Fibroblast of skin of abdomen (primary cell): ENCODE measurements around the gene SRCIN1.

Experiments used
- DNase-seq: peaks from one replicate; pipeline ENCODE4 v3.0.0-alpha.2; 2013

SRCIN1 gene

DNA sequence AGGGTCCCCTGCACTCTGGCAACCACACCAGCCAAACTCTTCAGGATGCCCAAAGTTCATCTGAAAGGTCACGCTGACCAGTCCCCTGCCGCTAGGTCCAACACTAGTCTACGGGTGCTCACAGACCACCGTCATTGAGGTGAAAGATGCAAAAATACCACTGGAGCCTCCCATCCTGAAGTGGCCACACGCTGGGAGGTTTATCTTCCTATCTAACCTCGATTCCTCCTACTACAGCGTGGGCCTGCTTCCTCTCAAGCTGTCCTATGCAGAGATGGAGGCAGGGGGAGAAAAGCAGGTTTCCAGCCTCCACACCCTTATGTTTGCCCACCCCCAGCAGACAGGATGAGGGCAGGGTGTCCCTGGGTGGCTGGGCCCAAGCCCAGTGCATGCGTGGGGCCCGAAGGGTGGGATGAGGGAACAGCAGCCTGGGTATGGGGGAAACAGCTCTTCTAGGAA is 6.3 kb downstream of the SRCIN1 start:
- DNase-seq: no peak

- no peak for DNase-seq
These were observed 6.8 kb downstream of the SRCIN1 start for GRCh38 chr17:38598995-38599394.

- DNase-seq: peak; percentile 44
These were observed 7.2 kb downstream of the SRCIN1 start for GRCh38 chr17:38598536-38598935.

- no peak for DNase-seq
These were observed 8.4 kb downstream of the SRCIN1 start for GRCh38 chr17:38597375-38597774.

DNA sequence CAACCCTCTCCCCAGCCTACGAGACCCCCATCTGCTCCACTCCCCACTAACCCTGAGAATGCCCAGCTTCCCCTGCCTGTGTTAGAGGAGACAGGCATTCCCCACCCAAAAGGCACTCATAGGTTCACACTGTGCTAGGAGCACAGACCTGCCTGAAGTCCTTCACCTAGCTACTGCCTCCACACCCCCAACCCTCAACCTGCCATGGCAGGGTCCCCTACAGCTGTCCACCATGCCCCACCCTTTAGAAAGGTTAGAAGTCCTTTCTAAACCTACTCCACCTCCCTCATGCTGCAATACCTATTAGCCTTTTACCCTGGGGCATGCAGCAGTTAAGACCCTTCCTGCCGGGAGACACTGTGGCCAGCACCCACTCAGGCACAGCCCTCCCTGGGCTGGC is 9.1 kb downstream of the SRCIN1 start:
- no peak for DNase-seq

DNA sequence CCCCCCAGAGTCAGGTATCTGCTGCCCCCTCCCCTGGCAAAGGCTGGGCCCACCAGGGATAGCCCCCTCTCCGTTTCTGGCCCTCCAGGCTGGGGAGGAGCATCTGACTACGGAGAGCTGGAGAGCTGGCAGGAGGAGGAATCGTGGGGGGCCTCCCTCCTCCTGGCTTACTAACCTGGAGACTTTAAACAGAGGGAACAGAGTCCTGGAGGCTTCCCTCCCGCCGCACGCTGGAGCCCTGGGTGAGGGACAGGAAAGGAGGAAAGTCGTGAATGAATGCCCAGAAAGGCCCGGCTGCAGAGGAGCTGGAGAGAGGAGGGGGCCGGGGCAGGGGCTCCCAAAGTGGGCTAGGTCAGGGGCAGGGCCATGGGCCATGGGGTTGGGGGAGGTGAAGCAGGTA is 9.9 kb downstream of the SRCIN1 start:
- no peak for DNase-seq

GRCh38 chr17:38594152-38594551 is 11.6 kb downstream of the SRCIN1 start:
- DNase-seq: no peak

GRCh38 chr17:38592487-38592886 is 13.3 kb downstream of the SRCIN1 start:
- DNase-seq: no peak

DNA sequence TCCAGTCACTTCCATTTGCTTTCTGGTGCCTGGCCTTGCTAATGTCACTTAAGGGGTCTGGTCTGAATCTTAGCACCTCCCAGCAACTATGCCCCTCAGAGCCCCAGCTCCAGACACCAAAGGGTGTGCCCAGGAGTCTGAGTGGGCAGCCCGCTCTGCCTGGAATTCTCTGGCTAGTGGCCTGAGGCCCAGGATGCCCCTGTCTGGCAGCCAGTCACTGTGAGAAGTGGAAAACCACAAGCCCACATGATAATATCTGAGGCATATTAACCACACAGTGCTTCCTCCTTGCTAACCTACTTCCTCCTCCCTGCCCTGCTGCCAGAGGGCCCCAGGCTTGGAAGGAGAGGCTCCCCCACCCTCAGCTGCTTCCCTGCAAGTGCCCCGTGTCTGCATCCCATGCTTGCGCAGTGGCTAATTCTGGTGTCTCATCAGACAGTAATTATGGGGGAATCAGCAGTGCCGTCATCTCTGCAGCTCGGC is 14.0 kb downstream of the SRCIN1 start:
- no peak for DNase-seq

- DNase-seq: no peak
These were observed 14.6 kb downstream of the SRCIN1 start for GRCh38 chr17:38590988-38591758.

DNA sequence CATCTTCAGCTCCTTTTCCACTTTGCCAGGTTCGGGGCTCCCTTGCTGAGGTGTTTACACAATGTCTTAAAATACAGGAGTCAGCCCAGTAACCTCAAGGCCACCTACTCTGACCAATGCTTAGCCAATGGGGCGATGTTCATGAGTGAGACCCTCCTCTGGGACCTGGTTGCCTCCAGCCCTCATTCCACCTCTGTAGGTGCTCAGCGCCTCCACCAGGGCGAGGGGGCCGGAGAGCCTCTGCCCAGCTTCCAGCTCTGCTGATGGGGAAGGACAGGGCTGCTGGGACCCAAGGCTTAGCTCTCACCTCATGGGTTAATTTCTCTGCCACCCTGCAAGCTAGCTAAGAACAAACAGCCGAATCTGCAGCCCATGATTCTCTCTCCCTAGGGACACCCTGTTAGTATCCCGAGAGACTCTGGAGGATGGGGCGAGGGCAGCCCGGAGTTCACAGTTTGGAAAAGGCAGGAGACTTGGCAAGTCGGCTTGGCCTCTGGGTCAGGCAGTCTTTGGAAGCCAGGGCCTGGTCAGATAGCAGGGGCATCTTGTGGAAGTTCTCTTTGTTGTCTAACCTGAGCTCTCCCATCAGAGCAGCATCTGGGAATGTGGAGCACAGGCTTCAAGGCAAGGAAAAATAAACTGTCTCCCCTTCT is 16.2 kb downstream of the SRCIN1 start:
- no peak for DNase-seq

DNA sequence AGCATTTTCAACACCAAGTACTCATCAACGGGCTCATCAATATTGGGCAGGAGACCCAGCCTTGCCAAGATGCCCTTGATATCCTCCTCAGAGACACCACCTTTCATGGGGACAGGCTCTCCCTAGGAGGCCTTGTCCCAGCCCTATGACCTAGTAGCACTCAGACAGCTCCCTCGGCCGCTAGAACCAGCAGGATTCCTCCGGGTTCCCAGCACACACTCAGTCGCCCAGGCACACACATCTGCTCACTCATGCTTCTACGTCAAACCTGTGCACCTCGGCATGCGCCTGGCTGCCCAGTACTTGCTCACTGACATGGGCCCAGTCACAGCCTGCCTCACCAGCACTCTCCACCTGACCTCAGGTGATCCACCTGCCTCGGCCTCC is 17.0 kb downstream of the SRCIN1 start:
- no peak for DNase-seq

DNA sequence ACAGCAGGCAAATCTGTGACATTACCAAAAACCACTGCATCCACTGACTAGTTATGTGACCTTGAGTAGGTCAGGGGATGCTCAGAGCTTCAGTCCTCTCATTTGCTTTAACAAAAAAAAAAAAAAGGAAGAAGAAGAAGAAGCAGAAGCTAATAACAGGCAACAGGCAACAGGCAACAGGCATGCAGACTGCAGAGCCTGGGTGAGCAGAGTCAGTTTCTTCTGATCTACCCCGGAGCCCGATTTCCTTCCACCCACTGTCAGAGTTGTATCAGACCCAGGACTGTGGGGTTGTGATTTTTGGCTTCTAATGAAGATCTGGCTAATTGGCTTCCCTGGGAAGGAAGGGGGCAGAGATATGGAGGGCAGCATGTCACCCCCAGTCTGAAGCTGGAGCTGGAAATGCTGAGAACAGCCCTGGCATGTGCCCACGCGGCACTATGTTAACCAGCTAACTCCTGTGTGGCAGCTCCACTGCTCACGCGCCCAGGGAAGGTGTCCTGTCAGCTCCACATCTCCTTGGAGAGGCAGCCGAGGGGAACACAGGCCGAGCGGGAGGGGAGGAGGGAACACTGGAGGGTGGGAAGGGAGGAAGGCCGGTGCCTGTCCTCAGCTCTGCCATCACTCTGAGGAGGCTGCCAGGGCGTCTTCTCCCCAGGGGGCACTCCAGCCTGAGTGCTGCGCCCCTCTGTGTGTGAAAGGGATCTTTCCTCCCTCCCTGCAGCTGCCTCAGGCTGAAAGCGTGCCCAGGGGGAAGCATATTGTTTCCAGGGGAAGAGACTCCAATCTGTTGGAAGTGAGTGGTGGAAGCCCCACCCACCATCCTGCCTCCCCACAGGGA is 17.6 kb downstream of the SRCIN1 start:
- no peak for DNase-seq

DNA sequence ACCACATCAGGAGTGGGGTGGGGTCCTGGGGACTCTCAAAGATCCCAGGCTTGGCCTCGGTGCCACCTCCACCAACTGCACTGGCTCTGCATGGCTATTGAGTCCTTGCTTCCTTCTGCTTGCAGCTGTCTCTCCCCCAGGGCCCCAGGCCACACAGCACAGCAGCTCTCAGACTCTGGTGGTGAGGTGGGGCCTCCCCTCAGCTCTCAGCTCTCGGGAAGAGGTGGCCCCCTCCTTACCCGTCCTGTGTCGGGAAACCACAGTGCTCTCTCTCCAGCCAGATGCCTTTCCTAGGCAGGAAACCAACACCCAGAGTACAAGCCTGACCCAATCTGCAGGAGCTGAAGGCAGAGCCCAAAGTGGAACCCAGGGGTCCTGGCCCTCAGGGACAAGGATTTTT is 18.5 kb downstream of the SRCIN1 start:
- no peak for DNase-seq

DNA sequence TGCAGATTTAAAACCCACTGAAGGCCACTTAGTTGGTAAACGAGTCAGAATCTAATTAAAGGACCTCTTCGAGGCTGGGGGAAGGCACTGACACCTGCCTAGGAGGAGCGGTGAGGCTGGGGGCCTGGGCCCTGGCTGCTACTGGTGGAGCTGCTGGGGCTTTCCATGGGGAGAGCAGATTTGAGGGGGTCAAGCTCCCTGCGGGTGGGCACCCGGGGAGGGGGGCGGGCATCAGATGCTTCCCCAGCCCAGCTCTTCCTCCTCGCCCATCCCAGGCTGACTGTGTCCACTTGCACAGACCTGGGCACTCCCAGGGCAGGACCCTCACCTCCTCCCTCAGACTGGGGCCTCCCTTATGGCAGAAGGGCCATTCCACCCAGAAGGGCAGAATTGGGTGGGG is 19.0 kb downstream of the SRCIN1 start:
- DNase-seq: no peak

DNA sequence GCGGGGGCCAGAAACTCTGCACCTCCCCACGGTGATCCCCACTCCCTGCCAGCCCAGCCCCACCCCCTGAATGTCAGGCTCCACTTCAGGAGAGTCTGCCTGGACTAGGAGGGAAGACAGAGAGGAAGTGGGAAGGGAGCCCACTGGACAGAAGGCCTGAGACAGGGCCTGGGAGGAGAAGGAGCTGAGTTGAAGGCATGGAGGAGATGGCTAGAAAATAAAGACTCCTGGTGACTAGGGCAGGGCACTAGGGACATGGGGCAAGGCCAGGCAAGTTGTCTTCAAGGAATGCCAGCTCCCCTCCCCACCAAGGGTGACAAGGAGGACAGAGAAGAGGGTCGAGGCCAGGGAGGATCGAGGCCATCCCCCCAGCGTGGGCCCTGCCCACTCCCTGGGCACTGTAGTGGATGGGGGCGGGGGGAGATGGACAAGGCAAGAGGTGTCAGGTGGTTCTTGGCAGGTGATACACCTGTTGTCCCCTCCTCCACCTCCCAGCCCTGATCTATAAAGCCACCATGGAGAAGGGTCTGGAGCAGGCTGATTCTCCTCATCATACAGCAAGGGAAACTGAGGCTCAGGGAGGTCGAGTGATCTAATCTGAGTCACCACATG is 19.7 kb downstream of the SRCIN1 start:
- DNase-seq: no peak

- DNase-seq: no peak
These were observed 20.5 kb downstream of the SRCIN1 start for GRCh38 chr17:38585056-38585917.

DNA sequence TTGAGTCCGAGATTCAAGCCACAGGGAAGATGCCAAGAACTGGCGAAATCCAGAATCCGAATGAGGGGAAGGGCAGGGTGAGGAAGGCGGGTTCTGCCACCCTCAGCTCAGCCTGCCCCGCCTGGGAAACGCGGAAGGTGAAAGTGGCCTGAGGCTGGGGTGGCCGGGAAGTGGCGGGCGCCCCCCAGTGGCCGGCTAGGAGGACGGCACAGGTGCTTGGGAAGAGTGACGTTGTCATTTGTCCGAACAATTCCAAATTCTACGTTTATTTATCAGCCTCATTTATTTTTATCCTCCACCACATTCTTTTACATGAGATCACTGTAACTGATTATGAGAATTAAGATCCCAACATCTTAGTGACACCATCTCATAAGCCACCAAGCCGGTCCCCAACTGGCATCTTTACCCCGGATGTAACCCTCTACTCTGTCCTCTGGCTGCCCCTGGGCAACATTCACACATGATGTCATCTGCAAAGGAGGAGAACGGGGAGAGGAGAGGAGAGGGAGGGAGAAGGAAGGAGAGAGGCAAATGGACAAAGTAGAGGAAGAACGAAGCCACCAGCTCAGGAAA is 21.3 kb downstream of the SRCIN1 start:
- DNase-seq: peak; percentile 30

GRCh38 chr17:38583828-38584349 is 21.9 kb downstream of the SRCIN1 start:
- no peak for DNase-seq

DNA sequence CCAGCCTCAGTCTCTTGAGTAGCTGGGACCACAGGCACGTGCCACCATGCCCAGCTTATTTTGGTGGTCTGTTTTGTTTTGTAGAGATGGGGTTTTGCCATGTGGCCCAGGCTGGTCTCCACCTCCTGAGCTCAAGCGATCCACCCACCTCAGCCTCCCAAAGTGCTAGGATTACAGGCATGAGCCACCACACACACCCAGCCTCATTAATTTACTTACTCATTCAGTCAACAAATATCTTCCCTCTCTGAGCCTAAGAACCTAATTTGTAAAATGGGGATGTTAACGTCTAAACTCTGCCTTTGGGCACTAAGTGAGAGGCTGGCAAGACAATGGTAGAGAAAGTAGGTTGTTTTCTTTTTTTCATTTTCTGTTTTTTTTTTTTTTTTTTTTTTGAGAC is 22.6 kb downstream of the SRCIN1 start:
- DNase-seq: no peak

- DNase-seq: no peak
These were observed 23.7 kb downstream of the SRCIN1 start for GRCh38 chr17:38582069-38582468.
